HT-29 (cell line): ENCODE results near the gene IGF1R. TPM values are rescaled to one million over a fixed set of nuclear protein-coding genes. Genes with fewer than 3 reads are reported as not detected.
A peak's percentile ranks its signal among the peaks of the same experiment; 100 is the strongest.

Experiments used
- DNase-seq: peaks from one replicate; pipeline ENCODE4 v3.0.0-alpha.2; 2015; ENCODE audit warnings: low spot score
- total RNA-seq: library from RNA; depleted of rRNA; stranded (reverse); fragments of >200 nt; shearing (Covaris generic); gene quantifications from 2 replicates; pipeline ENCODE4 v1.2.3, GENCODE V29; 2014

IGF1R gene
- total RNA-seq, 1 experiment from 2014 or later = 33.2 TPM

GRCh38 chr15:98856532-98856907 is 208.2 kb downstream of the IGF1R start:
- DNase-seq = no peak

- no peak for DNase-seq
These were observed 210.3 kb downstream of the IGF1R start for GRCh38 chr15:98858610-98859023.

- no peak for DNase-seq
These were observed 210.8 kb downstream of the IGF1R start for GRCh38 chr15:98859149-98859548.

- no peak for DNase-seq
These were observed 212.1 kb downstream of the IGF1R start for GRCh38 chr15:98860281-98861041.

GRCh38 chr15:98861188-98861587 is 212.8 kb downstream of the IGF1R start:
- DNase-seq = no peak

GRCh38 chr15:98863983-98864382 is 215.6 kb downstream of the IGF1R start:
- DNase-seq = no peak

- peak; percentile 53 for DNase-seq
These were observed 217.3 kb downstream of the IGF1R start for GRCh38 chr15:98865397-98866339.

- DNase-seq = peak; percentile 12
These were observed 218.2 kb downstream of the IGF1R start for GRCh38 chr15:98866511-98866910.

GRCh38 chr15:98868564-98868963 is 220.2 kb downstream of the IGF1R start:
- no peak for DNase-seq

GRCh38 chr15:98870788-98871187 is 222.4 kb downstream of the IGF1R start:
- DNase-seq = no peak

GRCh38 chr15:98872774-98873173 is 224.4 kb downstream of the IGF1R start:
- DNase-seq = no peak

- DNase-seq = no peak
These were observed 225.3 kb downstream of the IGF1R start for GRCh38 chr15:98873441-98874218.

GRCh38 chr15:98874370-98874769 is 226.0 kb downstream of the IGF1R start:
- DNase-seq = no peak

- DNase-seq = no peak
These were observed 226.4 kb downstream of the IGF1R start for GRCh38 chr15:98874773-98875172.

- no peak for DNase-seq
These were observed 227.0 kb downstream of the IGF1R start for GRCh38 chr15:98875309-98875708.

GRCh38 chr15:98876451-98877369 is 228.4 kb downstream of the IGF1R start:
- no peak for DNase-seq

- no peak for DNase-seq
These were observed 229.8 kb downstream of the IGF1R start for GRCh38 chr15:98878172-98878571.

GRCh38 chr15:98878862-98879261 is 230.5 kb downstream of the IGF1R start:
- no peak for DNase-seq

GRCh38 chr15:98881526-98882520 is 233.5 kb downstream of the IGF1R start:
- DNase-seq = peak; percentile 64
